ENCODE measurements around the gene CHD2. TPM values are rescaled to one million over a fixed set of nuclear protein-coding genes. Genes with fewer than 3 reads are reported as not detected.
A peak's percentile ranks its signal among the peaks of the same experiment; 100 is the strongest.

CHD2 gene
- total RNA-seq, 4 donors from 2014 or later = 41.9 to 144 (median 81.8) TPM

DNA sequence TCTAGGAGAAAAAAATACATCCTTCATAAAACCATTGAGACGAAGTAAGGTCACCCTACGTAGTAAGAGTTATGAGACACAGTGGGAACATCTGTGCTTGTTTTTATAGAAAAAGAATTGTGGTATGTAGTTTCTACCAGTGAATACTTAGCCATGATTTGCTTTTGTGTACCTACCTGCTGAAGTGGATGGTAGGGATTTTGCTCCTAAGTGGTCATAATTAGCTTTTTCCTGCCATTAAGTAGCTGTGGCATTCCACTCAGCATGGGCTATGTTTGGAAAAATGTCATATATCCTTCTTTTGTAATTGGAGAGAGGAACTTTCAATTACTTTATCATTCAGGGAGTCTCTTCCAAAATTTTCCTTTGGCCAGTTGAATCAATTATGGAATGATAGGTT is 63.7 kb downstream of the CHD2 start:
- 100% methylated on average over 2 of the region's 2 CpGs for WGBS, 2 donors (ENCODE audit: low coverage in 1 of 2)

DNA sequence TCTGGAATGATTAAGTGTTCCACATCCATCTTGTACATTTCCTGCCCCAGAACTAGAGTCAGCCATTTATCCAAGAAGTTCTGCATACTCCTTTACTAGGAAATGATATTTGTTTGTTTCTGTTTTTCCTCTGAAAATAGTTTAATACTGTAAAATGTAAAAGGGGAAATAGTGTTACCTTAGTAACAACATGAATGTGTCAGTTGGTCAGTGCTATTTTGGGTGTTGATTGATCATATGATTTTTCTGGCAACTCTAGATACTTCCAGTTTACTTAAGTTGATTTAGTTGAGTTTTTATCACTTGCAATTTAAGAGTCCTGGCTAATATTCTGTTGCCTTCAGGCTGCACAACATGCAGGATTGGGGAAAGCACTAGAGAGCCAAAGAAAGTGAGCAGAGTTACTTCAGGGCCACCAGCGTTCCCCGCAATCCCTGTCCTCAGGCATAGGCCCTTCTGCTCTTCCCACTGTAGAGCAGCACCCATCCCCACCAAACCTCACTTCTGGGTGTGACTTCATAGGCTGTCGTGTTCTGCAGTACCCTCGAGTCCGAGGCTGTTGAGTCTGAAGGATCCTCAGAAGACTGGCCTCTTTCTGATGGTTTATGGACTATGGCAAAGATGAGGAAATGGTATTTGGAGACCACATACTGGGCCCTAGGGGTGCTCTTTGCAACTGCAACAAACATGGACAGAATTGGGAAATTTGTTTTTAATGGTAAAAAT is 69.0 kb downstream of the CHD2 start:
- peaks cover 0 to 34% (median 9%) of the 10 kb centered on the region in 3 donors for H3K4me1 ChIP-seq
- H3K36me3 ChIP-seq = peaks cover 0 to 83% of the 10 kb centered on the region in 2 donors
- peak; percentile 48 for ATAC-seq
- H3K27ac ChIP-seq = peak overlapping the region; percentile 18 to 52 (median 40)
- TF ChIP-seq POLR2AphosphoS5 (IDR thresholded peaks at IDR 0.05) (no peak), EP300 (IDR thresholded peaks at IDR 0.05) (no peak), POLR2A (IDR thresholded peaks at IDR 0.05) (no peak)
- TF ChIP-seq, protein P1, sequence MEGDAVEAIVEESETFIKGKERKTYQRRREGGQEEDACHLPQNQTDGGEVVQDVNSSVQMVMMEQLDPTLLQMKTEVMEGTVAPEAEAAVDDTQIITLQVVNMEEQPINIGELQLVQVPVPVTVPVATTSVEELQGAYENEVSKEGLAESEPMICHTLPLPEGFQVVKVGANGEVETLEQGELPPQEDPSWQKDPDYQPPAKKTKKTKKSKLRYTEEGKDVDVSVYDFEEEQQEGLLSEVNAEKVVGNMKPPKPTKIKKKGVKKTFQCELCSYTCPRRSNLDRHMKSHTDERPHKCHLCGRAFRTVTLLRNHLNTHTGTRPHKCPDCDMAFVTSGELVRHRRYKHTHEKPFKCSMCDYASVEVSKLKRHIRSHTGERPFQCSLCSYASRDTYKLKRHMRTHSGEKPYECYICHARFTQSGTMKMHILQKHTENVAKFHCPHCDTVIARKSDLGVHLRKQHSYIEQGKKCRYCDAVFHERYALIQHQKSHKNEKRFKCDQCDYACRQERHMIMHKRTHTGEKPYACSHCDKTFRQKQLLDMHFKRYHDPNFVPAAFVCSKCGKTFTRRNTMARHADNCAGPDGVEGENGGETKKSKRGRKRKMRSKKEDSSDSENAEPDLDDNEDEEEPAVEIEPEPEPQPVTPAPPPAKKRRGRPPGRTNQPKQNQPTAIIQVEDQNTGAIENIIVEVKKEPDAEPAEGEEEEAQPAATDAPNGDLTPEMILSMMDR (IDR thresholded peaks at IDR 0.05) = peak in 1 of 4 experiments; percentile 14
- no peaks in the 10 kb centered on the region for H3K27me3 ChIP-seq
- no peak overlapping the region for H3K4me3 ChIP-seq
- no peaks in the 10 kb centered on the region for H3K9me3 ChIP-seq
- 96 to 100% methylated on average over 3 to 5 of the region's 5 CpGs for WGBS, 2 donors (ENCODE audit: low coverage in 1 of 2)

More for the DNA sequence above, 63.7 kb downstream of the CHD2 start:
- Histone ChIP-seq H3K27ac (no peak overlapping the region), H3K9me3 (no peaks in the 10 kb centered on the region), H3K4me1 (peaks cover 0 to 8% (median 0%) of the 10 kb centered on the region in 3 donors), H3K36me3 (peaks cover 5 to 81% of the 10 kb centered on the region in 2 donors), H3K27me3 (no peaks in the 10 kb centered on the region), H3K4me3 (no peak overlapping the region)
- no peak for ATAC-seq
- TF ChIP-seq, protein P1 (IDR thresholded peaks at IDR 0.05) = no peak
- TF ChIP-seq POLR2A (IDR thresholded peaks at IDR 0.05) (no peak), POLR2AphosphoS5 (IDR thresholded peaks at IDR 0.05) (no peak), EP300 (IDR thresholded peaks at IDR 0.05) (no peak)

DNA sequence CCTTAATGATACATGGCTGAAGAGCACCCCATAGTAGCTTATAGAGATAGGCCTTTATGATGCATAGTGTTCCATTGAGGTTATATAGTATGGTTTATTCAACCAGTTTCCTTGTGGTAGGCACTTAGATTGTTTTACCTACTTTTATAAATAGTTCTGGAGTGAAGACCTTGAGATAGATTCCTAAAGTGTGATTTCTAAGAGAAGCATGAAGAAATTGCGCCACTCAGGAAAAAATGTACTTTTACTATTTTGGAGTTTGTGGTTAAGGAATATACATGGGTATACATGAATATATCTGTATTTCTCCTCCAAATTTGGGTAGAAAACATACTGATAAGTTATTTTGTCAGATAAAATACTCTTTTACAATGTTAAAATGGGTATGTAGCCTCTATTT is 70.5 kb downstream of the CHD2 start:
- Histone ChIP-seq H3K36me3 (peaks cover 7 to 90% of the 10 kb centered on the region in 2 donors), H3K4me3 (no peak overlapping the region), H3K27me3 (no peaks in the 10 kb centered on the region), H3K27ac (no peak overlapping the region), H3K4me1 (peaks cover 0 to 50% (median 9%) of the 10 kb centered on the region in 3 donors), H3K9me3 (no peaks in the 10 kb centered on the region)
- 92 to 100% methylated on average over 1 of the region's 1 CpG for WGBS, 2 donors (ENCODE audit: low coverage in 1 of 2)
- ATAC-seq = no peak
- TF ChIP-seq EP300 (IDR thresholded peaks at IDR 0.05) (no peak), POLR2AphosphoS5 (IDR thresholded peaks at IDR 0.05) (no peak), POLR2A (IDR thresholded peaks at IDR 0.05) (no peak)
- TF ChIP-seq, protein P1 (IDR thresholded peaks at IDR 0.05) = no peak

DNA sequence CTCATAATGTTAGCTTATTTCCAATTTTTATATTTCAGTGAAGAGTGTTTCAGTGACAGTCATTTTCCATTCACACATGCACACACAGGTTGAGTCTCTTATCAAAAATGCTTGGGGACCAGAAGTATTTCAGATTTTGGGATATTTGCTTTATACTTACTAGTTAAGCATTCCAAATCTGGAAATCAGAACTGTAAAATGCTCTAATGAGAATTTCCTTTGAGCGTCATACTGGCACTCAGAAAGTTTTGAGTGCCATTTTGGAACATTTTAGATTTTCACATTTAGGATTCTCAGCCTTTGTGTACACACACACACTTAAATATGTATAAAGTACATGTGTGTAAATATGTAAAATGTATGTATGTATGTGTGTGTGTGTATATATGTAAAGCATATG is 71.0 kb downstream of the CHD2 start:
- Histone ChIP-seq H3K27me3 (no peaks in the 10 kb centered on the region), H3K36me3 (peaks cover 7 to 93% of the 10 kb centered on the region in 2 donors), H3K9me3 (no peaks in the 10 kb centered on the region), H3K4me1 (peaks cover 0 to 54% (median 9%) of the 10 kb centered on the region in 3 donors), H3K4me3 (no peak overlapping the region), H3K27ac (no peak overlapping the region)
- 88 to 100% methylated on average over 1 of the region's 1 CpG for WGBS, 2 donors (ENCODE audit: low coverage in 1 of 2)
- TF ChIP-seq POLR2AphosphoS5 (IDR thresholded peaks at IDR 0.05) (no peak), POLR2A (IDR thresholded peaks at IDR 0.05) (no peak), EP300 (IDR thresholded peaks at IDR 0.05) (no peak)
- TF ChIP-seq, protein P1 (IDR thresholded peaks at IDR 0.05) = no peak
- ATAC-seq = no peak

DNA sequence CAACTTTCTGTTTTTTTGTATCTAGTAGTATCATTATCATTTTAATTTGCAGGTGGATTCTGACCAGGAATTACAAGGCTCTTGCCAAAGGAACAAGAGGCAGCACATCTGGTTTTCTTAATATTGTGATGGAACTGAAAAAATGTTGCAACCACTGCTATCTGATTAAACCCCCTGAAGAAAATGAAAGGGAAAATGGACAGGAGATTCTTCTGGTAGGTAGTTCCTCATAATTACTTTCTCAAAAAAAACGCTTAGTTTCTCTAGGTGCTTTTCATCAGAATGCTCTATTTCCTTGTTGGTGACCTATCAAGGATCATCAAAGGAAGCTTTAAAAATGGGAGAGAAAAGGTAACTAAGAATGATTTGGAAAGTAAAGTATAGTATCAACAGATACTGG is 71.6 kb downstream of the CHD2 start:
- no peak overlapping the region for H3K27ac ChIP-seq
- no peaks in the 10 kb centered on the region for H3K9me3 ChIP-seq
- whole genome bisulfite sequencing, 2 donors (ENCODE audit: low coverage in 1 of 2) = 81 to 100% methylated on average over 1 of the region's 1 CpG
- peaks cover 0 to 58% (median 9%) of the 10 kb centered on the region in 3 donors for H3K4me1 ChIP-seq
- H3K4me3 ChIP-seq = no peak overlapping the region
- H3K36me3 ChIP-seq = peaks cover 7 to 86% of the 10 kb centered on the region in 2 donors
- TF ChIP-seq POLR2AphosphoS5 (IDR thresholded peaks at IDR 0.05) (no peak), POLR2A (IDR thresholded peaks at IDR 0.05) (no peak), EP300 (IDR thresholded peaks at IDR 0.05) (no peak)
- TF ChIP-seq, protein P1 (IDR thresholded peaks at IDR 0.05) = no peak
- H3K27me3 ChIP-seq = no peaks in the 10 kb centered on the region
- ATAC-seq = no peak
